ENCODE measurements around the gene KITLG. TPM values are rescaled to one million over a fixed set of nuclear protein-coding genes. Genes with fewer than 3 reads are reported as not detected.

The KITLG gene
- total RNA-seq, 1 experiment from 2014 or later: 570 TPM

DNA sequence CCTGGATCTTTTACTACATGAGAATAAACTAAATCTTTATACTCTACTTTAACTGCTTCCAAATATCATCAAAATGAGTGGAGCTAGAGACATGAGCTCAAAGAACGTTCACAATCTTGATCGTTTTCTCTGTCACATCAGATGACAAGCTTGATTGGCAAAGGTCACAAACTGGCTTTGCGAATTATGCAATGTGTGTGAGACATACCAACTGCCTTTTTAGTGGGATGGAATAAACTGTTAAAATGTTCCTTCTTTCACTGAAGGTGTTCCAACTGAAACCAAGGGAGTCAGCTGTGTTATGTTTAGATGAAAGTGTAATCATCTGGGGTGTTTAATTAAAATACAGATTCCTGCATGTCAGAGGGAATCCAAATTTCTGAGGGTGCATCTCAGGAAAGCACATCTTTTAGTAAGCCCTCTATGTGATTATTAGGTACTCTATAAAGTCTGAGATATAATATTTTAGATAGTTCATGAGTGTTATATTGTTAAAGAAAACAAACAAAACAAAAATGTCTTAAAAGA, 21.9 kb downstream of the KITLG start:
- Histone ChIP-seq H3K9me3 (ENCODE audit: control insufficient read depth in 1 of 2, insufficient read depth in 1 of 2, low read depth in 1 of 2, low read length in 2 of 2) (no peaks in the 10 kb centered on the region), H3K27ac (ENCODE audit: low read depth, low read length) (peak overlapping the region; percentile 52; the same call in 1 of the 2 replicates), H3K9me2 (ENCODE audit: insufficient read depth) (no peaks in the 10 kb centered on the region), H2AFZ (ENCODE audit: low read depth, low read length, poor library complexity, severe bottlenecking) (no peak overlapping the region), H3K27me3 (ENCODE audit: insufficient read depth, low read length) (no peaks in the 10 kb centered on the region), H3K36me3 (ENCODE audit: control insufficient read depth in 1 of 2, insufficient read depth in 2 of 2, low read length in 2 of 2) (peaks cover 3 to 55% of the 10 kb centered on the region in 2 experiments), H3K4me1 (ENCODE audit: control insufficient read depth in 1 of 2, insufficient read depth in 2 of 2, low read length in 2 of 2) (peaks cover 95 to 99% of the 10 kb centered on the region in 2 experiments), H3K4me2 (ENCODE audit: low read length) (peak overlapping the region; percentile 23; the same call in 1 of the 2 replicates), H3K4me3 (replicated peaks in 1 of 2; ENCODE audit: low read depth in 1 of 2, low read length in 2 of 2) (no peak overlapping the region), H4K20me1 (ENCODE audit: insufficient read depth) (peaks cover 92% of the 10 kb centered on the region), H3K9ac (ENCODE audit: low read length) (no peak overlapping the region), H3K79me2 (ENCODE audit: insufficient read depth, low read length) (peaks cover 100% of the 10 kb centered on the region)
- RAD21 ChIA-PET (ENCODE audit: low non-redundant PET in 1 of 2, low total read pairs in 2 of 2, uncharacterized antibody in 2 of 2, unreplicated experiment in 2 of 2): no interaction called here
- BruUV-seq (replicated peaks): no TSS peak
- TF ChIP-seq, protein P1, sequence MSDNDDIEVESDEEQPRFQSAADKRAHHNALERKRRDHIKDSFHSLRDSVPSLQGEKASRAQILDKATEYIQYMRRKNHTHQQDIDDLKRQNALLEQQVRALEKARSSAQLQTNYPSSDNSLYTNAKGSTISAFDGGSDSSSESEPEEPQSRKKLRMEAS (IDR thresholded peaks at IDR 0.05): no peak
- TF ChIP-seq SP1 (IDR thresholded peaks at IDR 0.05; ENCODE audit: low read depth): 0 out of 2 replicates have a peak, but pooled peaks have one; percentile 5
- ATAC-seq: no peak
- DNase-seq (ENCODE audit: low read depth, low spot score): no peak
- CTCF ChIA-PET: no interaction called here
- intact Hi-C loops (cut with micrococcal nuclease): no loop called here
- POLR2A ChIA-PET: interaction anchor here (1.3 to 1.7 kb wide), 3 partner anchors 10 to 20 kb away, joined by 3 to 6 read pairs (median 4); no protein-coding TSS in a partner anchor

DNA sequence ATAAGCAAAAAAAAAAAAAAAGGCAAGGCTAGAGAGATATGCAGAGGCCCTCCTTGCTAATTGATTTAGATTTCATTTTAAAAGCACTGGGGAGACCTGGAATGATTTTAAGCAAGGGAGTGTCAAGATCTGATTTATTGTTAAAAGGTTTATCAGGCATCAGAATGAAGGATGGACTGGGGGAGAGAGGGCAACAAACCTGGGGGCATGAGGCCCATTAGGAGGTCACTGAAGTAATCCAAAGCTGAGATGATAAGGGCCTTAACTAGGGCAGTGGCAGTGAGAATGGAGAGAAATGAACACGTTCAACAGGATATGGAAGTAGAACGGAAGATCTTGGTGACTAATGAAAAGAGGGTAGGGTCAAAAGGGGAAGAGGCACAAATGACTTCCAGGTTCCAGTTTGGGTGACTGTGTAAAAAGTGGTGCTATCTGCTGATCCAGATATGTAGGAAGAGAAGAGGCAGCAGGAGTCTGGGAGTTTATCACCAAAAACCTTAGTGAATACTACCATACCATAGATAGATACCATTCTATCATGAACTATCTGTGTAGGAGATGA, 24.0 kb downstream of the KITLG start:
- ChIA-PET RAD21 (ENCODE audit: low non-redundant PET in 1 of 2, low total read pairs in 2 of 2, uncharacterized antibody in 2 of 2, unreplicated experiment in 2 of 2) (no interaction called here), POLR2A (interaction anchor here (1.5 to 1.6 kb wide), 2 partner anchors 22 to 23 kb away, joined by 3 to 4 read pairs; no protein-coding TSS in a partner anchor), CTCF (interaction anchor here (1.3 kb wide), 1 partner anchor 438 kb away, joined by 3 read pairs; no protein-coding TSS in a partner anchor)
- ATAC-seq: peak; percentile 21
- Histone ChIP-seq H3K36me3 (ENCODE audit: control insufficient read depth in 1 of 2, insufficient read depth in 2 of 2, low read length in 2 of 2) (peaks cover 3 to 40% of the 10 kb centered on the region in 2 experiments), H3K27me3 (ENCODE audit: insufficient read depth, low read length) (no peaks in the 10 kb centered on the region), H3K9ac (ENCODE audit: low read length) (0 out of 2 replicates have a peak overlapping the region, but pooled peaks have one; percentile 9), H3K4me2 (ENCODE audit: low read length) (peak overlapping the region; percentile 42), H2AFZ (ENCODE audit: low read depth, low read length, poor library complexity, severe bottlenecking) (no peak overlapping the region), H3K4me3 (replicated peaks in 1 of 2; ENCODE audit: low read depth in 1 of 2, low read length in 2 of 2) (no peak overlapping the region), H3K9me3 (ENCODE audit: control insufficient read depth in 1 of 2, insufficient read depth in 1 of 2, low read depth in 1 of 2, low read length in 2 of 2) (no peaks in the 10 kb centered on the region), H3K4me1 (ENCODE audit: control insufficient read depth in 1 of 2, insufficient read depth in 2 of 2, low read length in 2 of 2) (peaks cover 96 to 99% of the 10 kb centered on the region in 2 experiments), H4K20me1 (ENCODE audit: insufficient read depth) (peaks cover 90% of the 10 kb centered on the region), H3K9me2 (ENCODE audit: insufficient read depth) (no peaks in the 10 kb centered on the region), H3K79me2 (ENCODE audit: insufficient read depth, low read length) (peaks cover 100% of the 10 kb centered on the region), H3K27ac (ENCODE audit: low read depth, low read length) (peak overlapping the region; percentile 47)
- TF ChIP-seq FOSL1 (IDR thresholded peaks at IDR 0.05; ENCODE audit: low read depth): 0 out of 2 replicates have a peak, but pooled peaks have one; percentile 12
- TF ChIP-seq, protein P1 (IDR thresholded peaks at IDR 0.05): peak; percentile 27; the same call in 1 of the 2 replicates
- TF ChIP-seq EGR1 (IDR thresholded peaks at IDR 0.05; ENCODE audit: low read depth): 0 out of 2 replicates have a peak, but pooled peaks have one; percentile 7
- no peak for TF ChIP-seq EZH2phosphoT487 (IDR thresholded peaks at IDR 0.05; ENCODE audit: borderline replicate concordance)
- 0 out of 2 replicates have a peak, but pooled peaks have one; percentile 42 for TF ChIP-seq CBX3 (IDR thresholded peaks at IDR 0.05; ENCODE audit: low read depth)
- no peak for TF ChIP-seq EZH2 (IDR thresholded peaks at IDR 0.05)
- TF ChIP-seq SP1 (IDR thresholded peaks at IDR 0.05; ENCODE audit: low read depth): peak; percentile 29; the same call in 1 of the 2 replicates
- no TSS peak for BruUV-seq (replicated peaks)
- no peak for DNase-seq (ENCODE audit: low read depth, low spot score)
- intact Hi-C loops (cut with micrococcal nuclease): no loop called here

Data from HCT116 (cell line).